ENCODE results near the gene TRIM7. TPM values are rescaled to one million over a fixed set of nuclear protein-coding genes. Genes with fewer than 3 reads are reported as not detected.

Gene TRIM7
- total and polyA plus RNA-seq, 2 donors (not counting 1 experiment from before 2014, with no cell fraction given) = 1.7 to 7.4 TPM

GRCh38 chr5:181191526-181192336, 13.3 kb downstream of the TRIM7 start:
- no peaks in the 10 kb centered on the region for H3K79me2 ChIP-seq (ENCODE audit: control insufficient read depth, insufficient read depth, low read length)
- H3K4me3 ChIP-seq (ENCODE audit: control extremely low read depth in 1 of 5, extremely low read depth in 1 of 5, insufficient read depth in 1 of 5, low read depth in 2 of 5, low read length in 4 of 5) = peak overlapping the region; percentile 86 to 98 (median 93)
- peak overlapping the region; percentile 91 for H3K4me2 ChIP-seq (replicated peaks; ENCODE audit: low read depth, low read length, poor library complexity, severe bottlenecking)
- ChIA-PET POLR2A (interaction anchor here (0.8 to 7.2 kb wide), 13 partner anchors 10 to 388 kb away, joined by 3 to 74 read pairs (median 6); partner anchors contain the start of genes RACK1, TRIM41, TRIM52 and TRIM7), CTCF (interaction anchor here (0.6 to 7.7 kb wide), 9 partner anchors 8 to 323 kb away, joined by 3 to 105 read pairs (median 4); partner anchors contain the start of genes RACK1, TRIM41 and TRIM7)
- no peaks in the 10 kb centered on the region for H3K9me3 Mint-ChIP-seq (ENCODE audit: insufficient read depth)
- H3K27ac Mint-ChIP-seq = peak overlapping the region; percentile 97
- H3K4me1 ChIP-seq (ENCODE audit: control insufficient read depth in 2 of 2, insufficient read depth in 2 of 2, low read length in 2 of 2) = peaks cover 7 to 28% of the 10 kb centered on the region in 2 donors
- no peaks in the 10 kb centered on the region for H4K20me1 ChIP-seq (ENCODE audit: control insufficient read depth, insufficient read depth, low read length, poor library complexity, severe bottlenecking)
- peak; percentile 98 for DNase-seq
- TF ChIP-seq EZH2 (IDR thresholded peaks at IDR 0.05; ENCODE audit: borderline replicate concordance, insufficient read depth, low read depth, low read length, poor library complexity, severe bottlenecking) (no peak), CTCF (IDR thresholded peaks at IDR 0.05) (no peak)
- no peaks in the 10 kb centered on the region for H3K36me3 ChIP-seq (replicated peaks in 1 of 2; ENCODE audit: control extremely low read depth in 1 of 2, control insufficient read depth in 1 of 2, extremely low read depth in 1 of 2, insufficient read depth in 2 of 2, low read length in 1 of 2)
- peaks cover 0 to 17% (median 0%) of the 10 kb centered on the region in 3 donors for H3K9me3 ChIP-seq (ENCODE audit: control extremely low read depth in 1 of 3, control insufficient read depth in 2 of 3, insufficient read depth in 1 of 3, low read length in 2 of 3)
- WGBS (ENCODE audit: insufficient coverage) = under 1% methylated on average over 61 of the region's 64 CpGs
- H3K4me1 Mint-ChIP-seq = peaks cover 40% of the 10 kb centered on the region
- H3K27me3 Mint-ChIP-seq = peaks cover 10% of the 10 kb centered on the region
- H3K27ac ChIP-seq (ENCODE audit: low read length in 2 of 2) = peak overlapping the region; percentile 62 to 82
- H3K27me3 ChIP-seq (replicated peaks in 1 of 4; ENCODE audit: control extremely low read depth in 1 of 4, control insufficient read depth in 3 of 4, insufficient read depth in 4 of 4, low read length in 3 of 4) = no peaks in the 10 kb centered on the region
- peak overlapping the region; percentile 76 for H3K9ac ChIP-seq (ENCODE audit: low read length)
- H2AFZ ChIP-seq (ENCODE audit: insufficient read depth, low read depth, low read length, poor library complexity, severe bottlenecking) = peak overlapping the region; percentile 97
- ATAC-seq (ENCODE audit: low read depth) = peak; percentile 68
- peak overlapping the region; percentile 97 for H3K4me3 Mint-ChIP-seq
- intact Hi-C loops (cut with micrococcal nuclease) = loop anchor here (1.0 kb wide), 5 partner anchors 8 to 55 kb away; partner anchors contain the start of gene TRIM41
